H4 (cell line): ENCODE measurements around the gene ZNF8. TPM values are rescaled to one million over a fixed set of nuclear protein-coding genes. Genes with fewer than 3 reads are reported as not detected.
A peak's percentile ranks its signal among the peaks of the same experiment; 100 is the strongest.
"Not testable (repeated sequence)": the region's sequence is repeated elsewhere in the genome, so short reads cannot be mapped to it uniquely, and the experiment has no call there.

Experiments
- DNase-seq: peaks from one replicate; pipeline ENCODE4 v3.0.0-alpha.2; 2015; ENCODE audit warnings: low spot score
- total RNA-seq: library from RNA; depleted of rRNA; stranded (reverse); fragments of >200 nt; shearing (Covaris generic); gene quantifications from 2 replicates; pipeline ENCODE4 v1.2.3, GENCODE V29; 2014

Gene ZNF8
- total RNA-seq, 1 experiment from 2014 or later, result 4.3 TPM

DNA sequence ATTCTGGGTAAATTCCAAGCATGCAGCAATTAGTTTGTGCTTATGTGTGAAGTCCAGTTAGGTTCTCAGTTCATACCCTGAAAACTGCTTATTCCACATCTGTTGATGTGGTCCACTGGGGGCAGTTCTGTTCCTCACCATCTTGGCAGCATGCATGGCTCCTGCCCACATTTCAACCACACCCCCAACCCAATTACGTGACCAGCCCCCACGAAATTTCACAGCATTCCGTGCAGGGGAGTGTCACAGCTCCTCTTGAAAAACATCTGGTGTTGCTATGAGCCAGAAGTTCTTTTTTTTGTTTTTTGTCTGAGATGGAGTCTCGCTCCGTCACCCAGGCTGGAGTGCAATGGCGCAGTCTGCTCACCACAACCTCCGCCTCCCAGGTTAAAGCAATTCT is 17.3 kb downstream of the ZNF8 start:
- DNase-seq, result no peak

DNA sequence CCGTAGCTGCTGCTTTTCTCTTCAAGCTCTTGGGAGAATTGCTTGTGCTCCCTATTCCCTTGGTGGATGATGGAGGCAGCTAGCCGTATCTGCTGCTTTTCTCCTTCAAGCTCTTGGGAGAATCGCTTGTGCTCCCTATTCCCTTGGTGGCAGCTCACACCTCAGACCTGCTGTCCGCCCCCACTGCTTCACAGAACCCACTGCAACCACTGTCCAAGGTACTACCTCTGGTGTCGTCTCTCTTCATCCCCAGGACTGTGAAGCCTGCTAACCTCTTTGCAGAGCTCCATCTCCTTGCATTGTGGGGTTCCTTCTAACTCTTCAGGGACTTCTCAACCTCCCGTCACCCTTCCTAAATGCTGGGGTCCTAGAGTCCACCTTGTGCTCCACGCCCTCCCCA is 21.9 kb downstream of the ZNF8 start:
- no peak for DNase-seq

DNA sequence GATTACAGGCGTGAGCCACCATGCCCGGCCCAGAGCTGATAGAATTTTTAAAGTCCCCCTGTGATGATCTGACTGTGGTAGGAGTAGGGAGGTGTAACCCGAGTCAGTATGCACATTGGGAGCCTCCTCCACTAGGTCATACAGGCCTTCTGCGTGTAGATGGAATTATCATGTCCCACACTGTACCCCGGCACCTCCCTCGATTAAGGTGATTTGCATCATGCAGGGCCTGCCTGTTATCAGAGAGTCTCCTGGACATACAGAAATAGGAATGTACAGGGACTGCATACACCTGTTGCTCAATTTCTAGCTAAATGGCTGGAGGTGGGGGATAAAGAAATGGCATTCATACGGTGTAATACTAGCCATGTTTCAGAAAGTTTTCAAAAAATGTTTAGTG is 25.5 kb downstream of the ZNF8 start:
- DNase-seq, result no peak

DNA sequence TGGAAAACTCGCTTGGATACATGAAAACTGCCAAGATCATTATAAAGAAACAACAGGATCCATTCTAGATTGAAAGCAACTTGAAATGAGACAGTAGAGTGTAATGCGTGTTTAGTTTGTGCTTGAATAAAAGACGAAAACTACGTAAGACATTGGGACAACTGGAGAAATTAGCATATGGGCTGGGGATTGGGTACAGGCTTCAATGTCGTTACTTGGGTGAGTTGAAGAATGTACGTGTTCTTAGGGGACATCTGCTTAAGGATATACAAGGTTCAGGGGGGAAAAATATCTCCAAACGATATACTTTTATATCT is 26.0 kb downstream of the ZNF8 start:
- no peak for DNase-seq

DNA sequence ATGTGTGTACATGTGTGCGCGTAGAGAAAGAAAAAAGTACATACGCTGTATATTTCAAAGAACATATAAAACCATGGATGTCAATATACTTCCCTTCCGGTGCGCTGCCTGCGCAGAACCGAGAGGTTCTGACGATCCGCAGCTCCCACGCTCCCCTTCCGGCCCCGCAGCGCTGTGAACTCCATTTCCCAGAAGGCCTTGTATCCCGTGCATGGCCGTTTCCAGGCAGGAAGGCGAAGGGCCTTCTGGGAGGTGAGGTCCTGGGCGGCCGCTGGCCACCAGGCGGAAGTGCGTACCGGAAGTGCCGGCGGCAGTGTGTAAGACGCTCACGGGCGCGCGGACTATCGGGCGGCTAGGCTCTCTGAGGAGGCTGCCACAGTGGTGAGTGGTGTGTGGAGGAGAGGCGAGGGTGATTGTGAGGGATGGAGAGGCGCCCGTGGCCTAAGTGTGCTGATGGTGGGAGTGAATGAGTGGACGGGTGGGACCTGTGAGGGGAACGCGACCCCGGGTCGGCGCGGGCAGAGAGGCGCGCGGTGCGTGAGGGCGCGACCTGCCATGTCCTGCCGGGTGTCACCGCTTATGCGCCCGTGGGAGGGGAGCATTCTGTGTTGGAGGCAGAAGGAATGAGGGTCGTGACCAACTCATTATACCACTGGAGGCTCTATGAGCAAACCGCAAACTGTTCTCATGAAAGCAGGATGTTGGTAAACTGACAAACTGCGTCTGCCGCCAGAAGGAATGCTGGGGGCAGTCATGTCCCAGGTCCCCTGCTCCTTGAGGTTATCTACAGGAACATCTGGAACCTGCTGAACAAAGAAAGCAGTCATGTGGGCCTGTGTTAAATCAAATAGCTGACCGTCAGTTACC is 26.5 kb downstream of the ZNF8 start, which contains the start of gene ERVK3-1:
Gene ERVK3-1 (plus strand): TSS at position 313 of the 867 bp plus-strand sequence. CDS start 6,792 bp downstream, outside the sequence.
- DNase-seq, result peak; percentile 99

DNA sequence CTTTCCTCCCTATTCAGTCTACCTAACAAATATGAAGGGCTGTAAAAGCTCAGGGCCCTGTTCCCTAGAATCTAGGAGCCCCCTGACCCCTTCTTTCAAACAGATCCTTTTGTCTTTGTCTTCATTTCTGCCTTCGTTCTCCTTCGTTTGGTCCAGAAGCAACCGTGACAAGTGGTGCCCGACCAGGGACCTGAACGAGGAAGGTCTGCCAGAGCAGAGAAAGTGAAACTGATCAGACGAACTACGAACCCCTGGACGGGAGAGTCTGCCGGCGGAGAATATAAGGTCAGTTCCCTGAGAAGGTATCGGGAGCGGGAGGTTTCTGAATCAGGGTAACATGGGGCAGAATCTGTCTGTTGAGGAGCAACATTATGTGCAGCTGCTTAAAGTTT is 27.2 kb downstream of the ZNF8 start:
- DNase-seq, result no peak

DNA sequence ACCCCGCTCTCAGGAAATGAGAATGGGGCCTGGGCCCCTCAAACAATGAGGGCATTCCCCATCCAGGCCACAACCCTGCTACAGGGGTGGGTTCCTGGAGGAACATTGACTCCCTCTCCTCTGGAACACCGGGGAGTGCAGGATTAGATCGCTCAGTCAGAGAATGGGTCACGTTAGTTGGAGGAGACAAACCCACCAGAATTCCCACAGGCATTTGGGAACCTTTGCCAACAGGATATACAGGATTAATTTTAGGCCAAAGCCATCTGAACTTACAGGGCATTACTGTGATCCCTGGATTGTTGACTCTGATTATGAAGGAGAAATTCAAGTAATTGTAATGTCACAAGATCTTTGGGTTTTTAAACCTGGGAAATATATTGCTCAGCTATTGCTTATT is 29.0 kb downstream of the ZNF8 start:
- DNase-seq, result no peak

DNA sequence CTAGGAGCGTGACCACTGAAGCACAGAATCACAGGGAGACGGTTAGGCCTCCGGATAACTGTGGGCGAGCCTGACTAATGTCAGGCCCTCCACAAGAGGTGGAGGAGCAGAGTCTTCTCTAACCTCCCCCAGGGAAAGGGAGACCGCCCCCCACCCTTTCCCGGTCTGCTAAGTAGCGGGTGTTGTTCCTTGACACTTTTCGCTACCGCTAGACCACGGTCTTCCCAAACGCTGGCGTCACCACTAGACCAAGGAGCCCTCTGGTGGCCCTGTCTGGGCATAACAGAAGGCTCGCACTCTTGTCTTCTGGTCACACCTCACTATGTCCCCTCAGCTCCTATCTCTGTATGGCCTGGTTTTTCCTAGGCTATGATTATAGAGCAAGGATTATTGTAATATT is 31.9 kb downstream of the ZNF8 start:
- not testable (repeated sequence) for DNase-seq

DNA sequence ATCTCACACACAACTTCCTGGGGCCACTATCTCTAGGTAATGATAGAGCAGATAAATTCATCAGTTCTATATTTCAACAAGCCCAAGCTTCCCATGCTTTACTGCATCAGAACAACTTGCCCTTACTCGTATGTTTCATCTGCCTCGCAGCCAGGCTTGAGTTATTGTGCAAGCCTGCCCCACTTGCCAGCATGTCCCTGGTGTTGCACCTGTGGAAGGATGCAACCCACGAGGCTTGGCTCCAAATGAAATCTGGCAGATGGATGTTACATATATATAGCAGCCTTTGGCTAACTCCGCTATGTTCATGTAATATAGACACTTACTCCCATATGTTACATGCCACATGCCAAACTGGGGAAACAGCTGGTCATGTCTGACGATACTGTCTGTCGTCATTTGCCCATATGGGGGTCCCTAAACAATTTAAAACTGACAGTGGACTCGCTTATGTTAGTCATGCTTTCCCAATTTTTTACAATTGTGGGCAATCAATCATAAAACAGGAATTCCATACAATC is 32.6 kb downstream of the ZNF8 start:
- no peak for DNase-seq

DNA sequence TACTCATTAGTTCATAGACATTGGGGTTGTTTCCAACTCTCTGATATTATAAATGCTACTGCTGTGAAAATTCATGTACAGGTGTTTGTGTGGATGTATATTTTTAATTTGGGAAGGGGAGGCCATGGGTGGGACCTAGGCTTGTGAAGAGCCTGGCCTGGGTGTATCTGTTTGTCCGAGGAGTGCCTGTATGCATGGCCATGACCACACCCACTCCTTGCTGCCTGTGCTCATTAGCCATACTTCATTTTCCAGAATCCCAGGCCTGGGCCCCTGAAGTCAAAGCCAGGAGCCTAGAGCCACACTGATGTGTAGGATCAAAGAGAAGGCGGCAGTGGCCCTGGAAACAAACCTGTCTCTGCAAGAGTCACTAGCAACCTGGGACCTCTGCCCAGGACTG is 36.8 kb downstream of the ZNF8 start:
- no peak for DNase-seq

DNA sequence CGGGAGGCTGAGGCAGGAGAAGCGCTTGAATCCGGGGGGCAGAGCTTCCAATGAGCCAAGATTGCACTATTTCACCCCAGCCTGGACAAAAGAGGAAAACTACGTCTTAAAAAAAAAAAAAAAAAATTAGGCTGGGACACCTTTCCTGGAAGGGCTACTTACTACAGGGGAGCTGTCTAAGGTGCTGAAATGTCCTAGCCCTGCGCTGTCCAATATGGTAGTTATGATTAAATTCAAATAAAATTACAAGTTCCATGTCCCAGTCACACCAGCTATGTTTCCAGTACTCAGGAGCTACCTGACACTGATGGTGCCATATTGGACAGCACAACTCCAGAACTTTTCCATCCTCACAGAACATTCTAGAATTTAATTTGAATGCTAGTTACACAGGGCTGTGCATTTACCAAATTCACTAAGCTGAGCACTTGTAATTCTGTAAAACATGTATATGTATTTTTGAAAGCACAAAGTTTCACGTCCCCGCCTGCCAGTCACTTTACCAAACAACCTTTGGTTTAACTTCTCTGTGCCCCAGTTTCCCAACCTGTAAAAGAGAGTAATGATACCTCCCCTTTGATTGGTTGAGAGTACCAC is 38.8 kb downstream of the ZNF8 start:
- no peak for DNase-seq

DNA sequence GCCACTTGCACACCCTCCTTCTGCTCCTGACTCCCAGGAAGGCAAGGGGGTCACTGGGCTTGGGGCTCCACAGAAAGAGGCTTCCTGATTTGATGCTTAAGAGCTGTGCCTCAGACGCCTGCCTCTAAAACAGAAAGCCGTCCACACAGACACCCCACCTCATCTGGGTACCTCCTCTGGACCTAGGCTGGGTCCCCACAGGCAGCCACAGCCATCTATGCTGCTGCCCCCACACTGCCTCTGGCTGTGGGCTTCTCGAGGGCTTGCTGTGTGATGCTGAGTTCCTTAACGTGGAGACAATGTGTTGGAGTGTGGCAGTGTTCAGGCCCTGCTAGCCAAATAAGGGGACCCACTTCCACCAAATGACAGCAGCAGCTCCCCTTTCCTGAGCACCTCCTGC is 39.5 kb downstream of the ZNF8 start:
- no peak for DNase-seq

DNA sequence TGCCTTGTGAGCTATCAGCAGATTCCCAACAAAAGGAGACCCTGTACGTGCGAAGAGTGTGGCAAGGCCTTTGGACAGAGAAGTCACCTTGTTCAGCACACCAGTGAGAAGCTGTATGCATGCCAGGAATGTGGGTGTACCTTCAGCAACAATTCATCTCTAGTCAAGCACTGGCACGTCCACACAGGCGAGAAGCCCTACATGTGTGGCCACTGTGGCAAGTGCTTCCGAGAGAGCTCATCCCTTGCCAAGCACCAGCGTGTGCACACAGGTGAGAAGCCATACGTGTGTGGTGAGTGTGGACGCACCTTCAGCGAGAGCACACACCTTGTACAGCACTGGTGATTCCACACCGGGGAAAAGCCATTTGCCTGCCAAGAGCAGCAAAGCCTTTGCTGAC is 40.5 kb downstream of the ZNF8 start:
- DNase-seq, result no peak

DNA sequence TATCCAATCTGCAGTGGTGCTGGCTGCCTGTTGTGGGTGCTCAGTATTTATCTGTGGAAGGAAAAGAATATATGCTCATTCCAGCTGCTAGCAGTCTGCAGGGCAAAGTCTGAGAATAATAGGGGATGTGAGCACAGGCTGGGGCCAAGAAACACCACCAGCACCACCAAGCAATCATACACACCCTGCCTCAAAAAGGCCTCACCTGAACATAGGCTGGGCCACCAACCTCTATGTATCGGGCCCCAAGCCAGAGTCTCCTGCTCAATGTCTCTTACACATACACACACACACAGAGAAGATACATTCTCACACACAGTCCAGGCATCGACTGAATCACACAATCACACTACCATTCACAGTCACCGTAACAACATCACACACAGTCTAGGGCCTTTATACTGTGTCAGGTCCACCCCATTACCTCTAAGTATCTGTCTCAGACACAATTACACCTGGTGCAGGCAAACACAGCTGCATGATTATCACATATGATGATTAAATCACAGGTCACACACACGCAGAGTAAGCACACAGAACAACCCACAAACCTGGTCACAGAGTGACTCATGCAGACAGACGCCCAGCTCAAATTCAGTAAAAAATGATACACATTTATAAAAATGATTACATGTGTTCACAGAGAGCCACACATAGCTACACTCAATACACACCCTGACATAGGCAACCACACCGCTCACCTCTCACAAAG is 46.7 kb downstream of the ZNF8 start:
- no peak for DNase-seq

DNA sequence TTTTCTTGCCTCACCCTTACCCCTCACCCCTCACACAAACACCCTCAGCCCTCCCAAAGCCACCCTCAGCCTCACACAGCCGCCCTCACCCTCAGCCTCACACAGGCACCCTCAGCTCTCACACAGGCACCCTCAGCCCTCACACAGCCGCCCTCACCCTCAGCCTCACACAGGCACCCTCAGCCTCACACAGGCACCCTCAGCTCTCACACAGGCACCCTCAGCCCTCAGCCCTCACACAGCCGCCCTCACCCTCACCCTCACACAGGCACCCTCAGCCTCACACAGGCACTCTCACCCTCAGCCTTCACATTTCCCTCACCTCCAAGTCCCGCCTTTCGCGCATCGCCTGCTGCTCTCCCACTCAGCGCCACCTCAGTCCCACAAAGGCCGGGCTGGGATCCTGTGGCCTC is 47.8 kb downstream of the ZNF8 start:
- no peak for DNase-seq

DNA sequence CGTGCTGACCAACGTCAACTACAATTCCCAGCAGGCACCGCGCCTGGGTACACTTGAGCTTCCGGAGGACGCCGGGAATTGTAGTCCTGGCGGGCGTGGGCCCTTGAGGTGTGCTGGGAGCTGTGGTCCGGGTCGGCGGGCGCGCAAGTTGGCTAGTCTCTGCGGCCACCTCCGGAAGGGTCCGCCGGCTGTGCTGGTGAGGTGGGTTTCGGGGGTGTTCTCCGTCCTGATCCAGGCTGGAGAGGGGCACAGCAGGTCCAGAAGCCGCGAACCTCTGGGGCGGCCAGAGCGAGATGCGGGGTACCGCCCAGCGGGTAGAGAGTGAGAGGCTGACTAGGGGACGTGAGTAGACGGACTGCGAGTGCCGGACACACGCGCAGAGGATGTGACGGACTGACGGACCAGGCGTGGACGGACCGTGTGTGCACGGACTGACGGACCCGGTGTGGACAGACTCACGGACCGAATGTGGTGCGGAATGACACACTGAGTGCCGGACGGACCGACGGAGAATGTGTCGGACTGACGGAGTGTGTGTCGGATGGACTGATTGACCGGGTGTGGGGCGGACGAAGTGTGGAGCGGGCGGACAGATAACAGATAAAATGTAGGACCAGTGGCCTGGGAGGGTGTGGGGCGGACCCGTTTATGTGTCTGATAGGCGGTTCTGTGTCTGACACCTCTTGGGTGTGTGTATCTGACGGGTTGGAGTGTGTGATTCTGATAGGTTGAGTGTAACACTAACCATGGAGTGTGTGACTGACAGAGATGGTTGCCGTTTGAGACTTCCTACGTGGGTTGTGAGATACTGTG is 48.4 kb downstream of the ZNF8 start, which contains the start of gene ZSCAN22:
Gene ZSCAN22 (plus strand): TSS at position 81 of the 813 bp plus-strand sequence. CDS start 7,809 bp downstream, outside the sequence.
- peak; percentile 95 for DNase-seq

DNA sequence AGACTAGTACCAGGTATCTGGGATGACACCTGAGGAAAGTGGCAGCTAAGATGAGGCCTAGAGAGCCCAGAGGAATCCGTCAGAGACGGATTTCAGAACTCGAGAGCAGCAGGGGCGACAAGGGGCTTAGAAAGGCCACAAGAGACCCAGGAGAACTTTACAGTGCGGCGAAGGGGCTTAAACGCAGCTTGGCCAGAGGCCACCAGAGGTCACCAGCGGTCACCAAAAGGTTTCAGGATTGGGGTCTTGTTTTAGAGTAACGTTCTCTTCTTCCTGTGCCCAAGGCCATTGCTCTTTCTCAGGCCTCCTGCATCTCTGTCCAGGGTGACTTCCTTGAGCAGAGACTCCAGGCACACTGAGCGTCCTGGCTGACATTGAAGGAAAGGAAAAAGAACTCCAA is 50.2 kb downstream of the ZNF8 start:
- DNase-seq, result no peak

DNA sequence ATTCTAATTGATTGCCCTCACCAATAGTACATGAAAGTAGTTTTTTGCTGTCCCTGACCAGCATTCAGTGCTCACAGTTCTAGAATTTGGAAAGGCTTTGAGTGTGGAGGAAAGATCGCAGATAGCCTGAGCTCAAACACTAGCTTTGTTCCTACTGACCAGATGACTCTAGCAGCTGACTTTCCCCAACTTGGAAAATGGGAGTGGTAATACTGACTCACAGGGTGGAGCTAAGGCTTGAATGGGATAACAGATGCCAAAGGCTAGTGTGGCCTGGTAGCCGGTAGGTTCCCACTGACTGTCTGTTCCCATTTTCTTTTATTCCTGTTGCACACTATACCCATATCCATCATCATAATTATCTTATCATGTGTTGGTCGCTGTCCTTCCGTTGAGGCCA is 51.7 kb downstream of the ZNF8 start:
- DNase-seq, result no peak

DNA sequence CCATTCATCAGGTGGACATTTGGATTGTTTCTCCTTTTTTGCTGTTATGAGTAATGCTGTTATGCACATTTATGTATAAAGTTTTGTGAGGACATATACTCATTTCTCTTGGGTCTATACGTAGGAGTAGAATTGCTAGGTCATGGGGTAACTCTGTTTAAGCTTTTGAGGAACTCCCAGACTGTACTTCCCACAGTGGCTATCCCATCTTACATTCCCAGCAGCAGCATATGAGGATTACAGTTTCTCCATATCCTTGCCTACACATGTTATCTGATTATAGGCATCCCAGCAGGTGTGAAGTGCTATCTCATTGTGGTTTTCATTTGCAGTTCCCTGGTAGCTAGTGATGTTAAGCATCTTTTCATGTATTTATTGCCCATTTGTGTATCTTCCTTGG is 53.9 kb downstream of the ZNF8 start:
- DNase-seq, result no peak

DNA sequence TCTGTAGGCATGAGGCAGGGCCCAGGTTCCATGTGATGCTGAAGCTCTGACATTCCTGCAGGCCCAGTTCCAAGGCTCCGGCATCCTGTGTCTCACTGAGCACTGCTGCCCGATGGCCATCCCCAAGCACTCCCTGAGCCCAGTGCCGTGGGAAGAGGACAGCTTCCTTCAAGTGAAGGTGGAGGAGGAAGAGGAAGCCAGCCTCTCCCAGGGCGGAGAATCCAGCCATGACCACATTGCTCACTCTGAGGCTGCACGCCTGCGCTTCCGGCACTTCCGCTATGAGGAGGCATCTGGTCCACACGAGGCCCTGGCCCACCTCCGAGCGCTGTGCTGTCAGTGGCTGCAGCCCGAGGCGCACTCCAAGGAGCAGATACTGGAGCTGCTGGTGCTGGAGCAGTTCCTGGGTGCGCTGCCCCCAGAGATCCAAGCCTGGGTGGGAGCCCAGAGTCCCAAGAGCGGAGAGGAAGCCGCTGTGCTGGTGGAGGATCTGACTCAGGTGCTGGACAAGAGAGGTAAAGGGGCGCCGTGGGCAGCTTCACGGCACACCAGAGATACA is 56.0 kb downstream of the ZNF8 start:
- DNase-seq, result no peak

DNA sequence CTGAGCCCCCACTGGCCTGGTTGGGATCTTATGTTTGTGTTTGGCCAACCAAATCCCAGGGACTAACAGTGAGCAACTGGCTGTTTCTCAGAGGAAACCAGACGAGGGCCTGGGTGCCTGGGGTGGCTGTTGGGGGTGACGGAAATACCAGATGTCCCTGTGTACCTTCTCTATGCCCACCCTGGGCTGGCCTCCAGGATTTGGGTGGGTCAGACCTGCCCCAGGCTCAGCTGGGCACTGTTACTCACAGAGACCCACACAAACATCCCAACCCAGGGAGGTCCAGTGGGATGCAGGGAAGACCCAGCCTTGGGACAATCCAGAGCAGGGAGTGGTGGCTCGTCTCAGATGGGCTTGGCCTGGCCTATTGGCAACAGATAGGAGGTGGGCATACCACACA is 56.9 kb downstream of the ZNF8 start:
- no peak for DNase-seq
